GM19023 (cell line): Measurements from ENCODE around the gene STARD3NL.
"Not testable (repeated sequence)": the region's sequence is repeated elsewhere in the genome, so short reads cannot be mapped to it uniquely, and the experiment has no call there.

ENCODE experiments used
- ATAC-seq: cut with Tn5 transposase; IDR thresholded peaks from one replicate; pipeline ENCODE4 v1.9.1; 2021; ENCODE audit warnings: mild to moderate bottlenecking, moderate library complexity; ENCODE audit not compliant: unreplicated experiment

STARD3NL gene, protein sequence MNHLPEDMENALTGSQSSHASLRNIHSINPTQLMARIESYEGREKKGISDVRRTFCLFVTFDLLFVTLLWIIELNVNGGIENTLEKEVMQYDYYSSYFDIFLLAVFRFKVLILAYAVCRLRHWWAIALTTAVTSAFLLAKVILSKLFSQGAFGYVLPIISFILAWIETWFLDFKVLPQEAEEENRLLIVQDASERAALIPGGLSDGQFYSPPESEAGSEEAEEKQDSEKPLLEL

DNA sequence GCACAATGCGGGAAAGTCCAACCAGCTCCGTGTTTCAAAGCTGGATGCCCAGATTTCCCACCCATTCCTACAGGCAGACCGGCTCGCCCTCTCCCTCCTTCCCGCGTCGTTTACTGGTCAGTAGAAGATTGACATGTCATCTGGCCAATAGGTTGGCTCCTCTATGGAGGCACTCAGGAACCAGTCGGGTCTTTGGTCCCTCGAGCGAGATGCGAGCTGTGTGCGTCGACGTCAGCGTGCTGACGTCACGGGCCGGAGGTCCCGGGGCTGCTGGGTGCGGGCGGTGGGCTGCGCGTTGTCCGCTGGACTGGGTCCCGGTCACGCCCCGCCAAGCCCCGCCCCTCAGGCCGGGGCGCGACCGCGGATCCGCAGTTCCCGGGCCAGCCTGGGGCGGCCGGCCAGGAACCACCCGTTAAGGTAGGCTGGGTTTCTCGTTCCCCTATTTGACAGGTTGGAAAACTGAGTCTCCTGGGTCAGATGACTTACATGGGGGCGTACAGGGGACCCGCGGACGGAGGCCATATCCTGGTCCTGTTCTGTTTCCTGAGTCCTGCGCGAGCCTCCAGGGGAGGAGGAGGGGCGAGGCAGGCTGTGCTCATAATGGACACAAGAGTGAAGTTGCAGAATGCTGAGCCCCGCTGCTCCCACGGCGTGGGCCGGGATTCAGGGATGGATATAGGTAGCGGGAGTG, at the start of gene STARD3NL:
STARD3NL (plus strand) TSS at position 242 of the 691 bp plus-strand sequence. CDS start 29,260 bp downstream, outside the sequence.
- ATAC-seq = peak; percentile 99

DNA sequence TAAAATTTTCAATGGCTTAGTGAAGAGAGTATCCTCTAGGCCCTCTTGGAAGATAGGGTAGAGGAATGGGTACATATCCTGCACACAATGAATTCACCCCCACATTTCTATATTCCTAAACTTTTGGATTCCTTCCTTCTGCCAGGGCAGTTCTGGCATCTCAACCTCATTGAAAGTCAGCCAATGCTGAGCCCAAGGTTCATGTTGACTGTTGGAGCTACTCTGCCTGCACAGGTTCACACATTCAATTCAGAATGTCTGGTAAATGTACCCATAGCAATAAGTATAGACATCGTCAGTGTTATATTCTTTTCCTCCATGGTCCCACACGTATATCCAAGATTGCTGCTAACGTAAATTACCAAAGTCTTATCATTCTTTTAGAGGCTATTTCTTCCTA, 48.9 kb upstream of the STARD3NL start:
- ATAC-seq = no peak

DNA sequence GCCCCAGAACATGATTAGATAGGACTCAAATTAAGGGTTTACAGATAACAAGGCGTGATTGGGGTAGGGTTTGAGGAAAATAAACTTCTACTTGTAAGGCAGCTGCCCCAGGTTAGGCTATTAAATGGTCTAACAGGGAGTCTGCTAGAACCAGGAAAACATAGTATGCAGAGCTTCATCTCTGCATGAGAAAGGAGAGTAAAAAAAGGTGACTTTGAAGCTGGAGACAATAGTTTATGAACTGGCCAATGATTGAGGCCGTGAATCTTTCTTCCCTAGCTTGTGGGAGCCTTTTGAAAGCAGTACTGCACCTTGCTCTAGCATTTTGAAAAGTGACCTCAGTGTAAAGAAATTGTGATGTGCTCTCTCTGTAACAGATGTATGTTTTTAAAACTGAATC, 48.5 kb upstream of the STARD3NL start:
- ATAC-seq = no peak

DNA sequence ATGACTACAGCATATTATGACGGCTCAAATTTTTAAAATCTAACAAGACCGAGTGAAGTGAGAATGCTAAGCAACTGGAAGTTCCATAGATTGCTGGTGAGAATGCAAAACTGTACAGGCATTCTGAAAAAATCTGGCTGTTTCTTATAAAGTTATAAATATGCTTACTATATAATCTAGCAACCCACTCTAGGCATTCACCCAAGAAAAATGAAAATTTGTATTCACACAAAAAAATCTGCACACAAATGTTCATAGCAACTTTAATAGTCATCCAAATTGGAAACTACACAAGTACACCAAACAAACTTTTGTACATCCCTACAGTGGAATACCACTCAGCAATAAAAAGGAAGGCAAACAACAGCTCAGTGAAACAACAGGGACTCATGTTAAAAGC, 39.9 kb upstream of the STARD3NL start:
- no peak for ATAC-seq

DNA sequence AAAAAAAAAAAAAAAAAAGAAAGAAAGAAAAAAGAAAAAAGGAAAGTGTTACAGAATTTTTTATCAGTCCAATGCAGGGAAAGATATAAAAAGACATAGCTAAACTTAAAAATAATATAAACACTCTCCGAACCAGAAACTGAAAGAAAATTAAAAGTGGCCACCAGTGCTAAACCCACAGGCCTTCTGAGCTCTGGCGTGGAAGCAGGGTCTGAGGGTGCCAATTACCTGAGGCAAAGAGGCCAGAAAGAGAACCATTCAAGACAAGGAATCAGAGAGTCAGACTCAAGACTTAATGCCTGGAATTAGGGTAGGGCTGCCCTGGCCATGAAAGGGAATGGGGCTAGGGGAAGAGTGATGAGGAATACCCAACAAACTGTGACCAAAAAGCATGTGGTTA, 36.9 kb upstream of the STARD3NL start:
- no peak for ATAC-seq

DNA sequence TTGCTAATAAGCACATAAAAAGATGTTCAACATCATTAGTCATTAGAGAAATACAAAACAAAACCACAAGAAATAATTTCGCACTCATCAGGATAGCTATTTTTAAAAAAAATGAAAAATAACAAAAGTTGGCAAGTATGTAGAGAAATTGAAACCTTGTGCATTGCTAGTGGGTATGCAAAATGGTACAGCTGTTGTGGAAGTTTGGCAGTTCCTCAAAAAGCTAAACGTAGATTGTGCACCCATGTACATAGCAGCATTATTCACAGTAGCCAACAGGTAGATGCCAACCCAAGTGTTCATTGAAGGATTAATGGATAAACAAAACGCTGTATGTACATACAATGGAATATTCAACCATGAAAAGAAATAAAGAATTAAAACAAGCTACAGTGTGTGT, 35.3 kb upstream of the STARD3NL start:
- ATAC-seq = peak; percentile 77

DNA sequence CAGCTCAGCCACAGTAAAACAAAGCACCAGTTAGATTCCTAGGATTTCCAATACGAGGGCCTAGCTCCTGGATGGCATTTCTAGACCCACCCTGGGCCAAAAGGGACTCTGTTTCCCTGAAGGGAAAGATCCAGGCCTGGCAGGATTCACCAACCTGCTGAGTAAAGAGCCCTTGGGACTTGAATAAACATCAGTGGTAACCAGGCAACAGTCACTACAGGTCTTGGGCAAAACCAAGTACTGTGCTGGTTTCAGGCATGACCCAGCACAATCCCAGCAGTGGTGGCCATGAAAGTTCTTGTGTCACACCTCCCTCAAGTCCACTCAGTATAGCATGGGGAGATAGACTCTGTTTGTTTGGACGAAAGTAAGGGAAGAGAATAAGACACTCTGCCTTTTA, 31.0 kb upstream of the STARD3NL start:
- no peak for ATAC-seq

DNA sequence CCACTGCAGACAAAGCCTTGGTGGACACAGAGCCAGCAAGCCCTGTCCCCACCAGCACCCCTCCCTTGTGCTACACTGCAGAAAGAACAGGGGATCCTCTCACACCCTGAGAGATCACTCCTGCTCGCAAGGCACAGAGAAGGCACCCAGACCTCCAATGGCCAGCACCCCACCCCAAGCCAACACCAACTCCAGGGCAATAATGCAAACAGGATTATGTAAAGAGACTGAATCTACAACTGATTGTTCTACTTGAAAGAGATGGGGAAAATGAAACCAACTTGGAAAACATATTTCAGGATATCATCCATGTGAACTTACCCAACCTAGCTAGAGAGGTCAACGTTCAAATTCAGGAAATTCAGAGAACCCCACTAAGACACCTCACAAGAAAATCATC, 26.5 kb upstream of the STARD3NL start:
- no peak for ATAC-seq

DNA sequence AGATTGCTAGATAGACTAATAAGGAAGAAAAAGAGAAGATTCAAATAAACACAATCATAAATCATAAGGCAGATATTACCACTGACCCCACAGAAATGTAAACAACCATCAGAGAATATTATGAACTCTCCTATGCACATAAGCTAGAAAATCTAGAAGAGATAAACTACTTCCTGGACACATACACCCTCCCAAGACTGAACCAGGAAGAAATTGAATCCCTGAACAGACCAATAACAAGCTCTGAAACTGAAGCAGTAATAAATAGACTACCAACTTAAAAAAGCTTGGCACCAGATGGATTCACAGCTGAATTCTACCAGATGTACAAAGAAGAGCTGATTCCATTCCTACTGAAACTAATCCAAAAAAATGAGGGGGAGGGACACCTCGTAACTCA, 24.5 kb upstream of the STARD3NL start:
- ATAC-seq = no peak

DNA sequence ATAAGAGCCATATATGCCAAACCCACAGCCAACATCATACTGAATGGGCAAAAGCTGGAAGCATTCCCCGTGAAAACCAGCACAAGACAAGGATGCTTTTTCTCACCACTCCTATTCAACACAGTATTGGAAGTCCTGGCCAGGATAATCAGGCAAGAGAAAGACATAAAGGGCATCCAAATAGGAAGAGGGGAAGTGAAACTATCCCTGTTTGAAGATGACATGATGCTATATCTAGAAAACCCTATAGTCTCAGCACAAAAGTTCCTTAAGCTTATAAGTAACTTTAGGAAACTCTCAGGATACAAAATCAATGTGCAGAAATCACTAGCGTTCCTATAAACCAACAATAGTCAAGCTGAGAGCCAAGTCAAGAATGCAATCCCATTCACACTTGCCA, 23.8 kb upstream of the STARD3NL start:
- no peak for ATAC-seq

DNA sequence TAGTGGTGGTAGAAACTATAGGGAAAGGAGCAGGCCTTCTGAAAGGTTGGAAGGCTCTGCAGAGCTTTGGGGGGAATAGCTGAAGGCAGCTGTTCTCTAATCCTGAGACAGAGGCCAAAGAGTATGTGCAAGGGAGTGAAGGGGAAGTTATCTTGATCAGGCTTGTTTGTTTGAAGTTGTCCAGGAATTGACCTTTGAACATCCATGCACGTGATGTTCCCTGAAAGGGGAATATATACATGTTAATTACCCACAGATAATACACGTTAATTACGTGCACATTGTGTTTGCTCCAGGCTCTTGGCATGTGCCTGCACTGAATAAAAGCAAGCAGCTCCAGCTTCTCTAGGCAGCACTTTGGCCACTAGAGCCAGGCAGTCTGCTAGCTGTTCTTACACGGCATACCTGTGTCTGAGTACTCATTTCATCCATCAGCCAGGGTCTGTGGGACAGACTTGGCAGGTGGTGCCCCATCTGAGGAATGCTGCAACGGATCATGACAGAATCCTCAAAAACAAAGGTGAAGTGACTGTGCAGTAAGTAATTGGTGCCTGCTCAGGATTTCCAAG, 18.0 kb upstream of the STARD3NL start:
- ATAC-seq = no peak

DNA sequence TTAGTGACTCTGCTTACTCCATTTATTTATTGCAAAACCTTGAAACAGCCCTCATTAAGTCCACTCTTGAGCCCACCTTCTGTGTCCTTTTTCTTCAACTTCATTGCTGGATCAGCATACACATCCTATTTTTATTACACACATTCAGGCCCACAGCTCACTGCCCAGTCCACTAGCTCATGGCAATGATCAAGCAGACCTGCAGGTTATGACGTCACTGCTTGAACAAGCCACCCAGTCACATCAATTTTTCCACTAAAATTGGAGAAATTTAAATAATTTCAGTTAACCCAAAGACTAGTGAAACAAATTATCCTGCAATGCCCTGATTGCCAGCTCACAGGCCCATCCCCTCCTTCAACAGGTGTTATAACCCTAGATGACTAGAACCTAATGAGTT, 16.0 kb upstream of the STARD3NL start:
- no peak for ATAC-seq

DNA sequence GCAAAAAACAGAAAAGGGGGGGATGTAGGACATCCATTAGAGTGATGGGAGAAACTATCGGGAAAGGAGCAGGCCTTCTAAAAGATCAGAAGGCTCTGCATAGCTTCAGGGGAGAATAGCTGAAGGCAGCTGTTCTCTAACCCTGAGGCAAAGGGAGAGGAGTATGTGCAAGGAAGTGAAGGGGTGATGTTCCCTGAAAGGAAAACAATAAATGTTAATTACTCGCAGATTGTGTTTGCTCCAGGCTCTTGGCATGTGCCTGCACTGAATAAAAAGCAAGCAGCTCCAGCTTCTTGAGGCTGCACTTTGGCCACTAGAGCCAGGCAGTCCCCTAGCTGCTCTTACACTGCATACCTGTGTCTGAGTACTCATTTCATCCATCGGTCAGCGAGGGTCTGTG, 14.4 kb upstream of the STARD3NL start:
- no peak for ATAC-seq

DNA sequence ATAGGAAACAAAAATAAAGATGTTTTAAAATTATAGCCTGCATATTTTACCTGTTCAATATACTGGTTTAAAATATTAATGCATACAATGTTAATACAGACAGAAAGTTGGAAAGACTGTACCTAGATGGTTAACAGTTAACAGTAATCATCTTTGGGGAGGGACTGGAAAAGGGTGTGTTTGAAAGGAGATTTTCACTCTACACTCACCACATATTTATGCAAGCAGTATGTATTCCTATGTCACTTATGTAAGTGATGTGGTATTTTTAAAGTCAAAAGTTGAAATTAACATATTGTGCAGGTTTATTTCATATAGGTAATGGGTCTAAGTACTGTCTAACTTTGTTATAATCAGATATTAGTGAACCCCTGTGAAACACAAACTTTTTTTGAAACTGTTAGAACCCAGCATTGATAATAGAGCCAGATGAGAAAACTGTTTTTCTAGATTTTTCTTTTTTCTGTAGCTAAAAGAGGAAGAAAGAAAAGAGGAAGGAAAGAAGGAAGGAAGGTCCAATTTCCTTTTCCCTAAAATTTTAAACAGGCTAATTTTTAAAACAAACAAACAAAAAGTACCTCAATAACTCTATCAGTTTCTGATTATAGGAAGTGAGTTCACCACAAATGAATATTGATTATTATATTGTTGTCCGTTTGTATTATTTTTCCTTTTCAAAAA, 9.0 kb upstream of the STARD3NL start:
- no peak for ATAC-seq

DNA sequence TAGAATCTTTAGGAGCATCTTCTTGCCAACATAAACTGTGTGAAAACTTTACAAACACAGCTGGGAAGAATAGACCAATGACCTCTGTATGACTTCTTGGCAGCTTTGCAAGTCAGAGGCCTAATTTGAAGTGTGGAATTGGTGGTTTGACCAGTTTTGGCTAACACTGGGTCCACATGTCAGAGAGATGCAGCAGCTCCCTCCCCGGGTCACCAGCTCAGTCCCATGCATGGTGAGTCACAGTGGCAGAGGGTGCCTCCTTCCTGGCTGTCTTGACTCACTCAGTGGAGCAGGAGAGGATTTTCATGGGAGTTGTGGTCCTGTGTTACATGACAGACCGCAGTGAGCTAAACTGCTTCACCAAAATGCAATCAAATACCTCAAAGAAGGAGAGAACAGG, 8.2 kb upstream of the STARD3NL start:
- ATAC-seq = peak; percentile 76

DNA sequence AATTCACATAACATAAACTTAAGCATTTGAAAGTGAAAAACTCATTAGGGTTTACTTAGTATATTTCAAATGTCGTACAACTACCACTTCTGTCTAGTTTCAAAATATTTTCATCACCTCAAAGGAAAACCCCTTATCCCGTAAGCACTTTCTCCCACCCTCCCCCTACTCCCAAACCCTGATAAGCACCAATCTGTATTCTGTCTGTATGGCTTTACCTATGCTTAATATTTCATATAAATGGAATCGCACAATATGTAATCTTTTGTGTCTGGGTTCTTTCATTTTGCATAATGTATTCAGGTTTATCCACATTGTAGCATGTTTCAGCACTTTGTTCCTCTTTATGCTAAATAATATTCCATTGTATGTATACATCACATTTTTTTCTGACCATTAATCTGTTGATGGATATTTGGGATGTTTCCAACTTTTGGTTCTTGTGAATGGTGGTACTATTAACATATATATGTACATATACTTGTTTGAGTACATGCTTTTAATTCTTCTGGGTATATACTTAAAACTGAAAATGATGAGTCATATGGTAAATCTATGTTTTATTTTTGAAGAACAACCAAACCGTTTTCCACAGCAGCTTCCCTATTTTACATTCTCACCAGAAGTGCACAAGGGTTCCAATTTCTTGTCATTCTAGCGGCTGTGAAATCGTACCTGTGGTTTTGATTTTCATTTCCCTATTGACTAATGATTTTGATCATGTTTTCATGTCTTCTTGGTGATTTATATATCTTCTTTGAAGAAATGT, 6.2 kb upstream of the STARD3NL start:
- peak; percentile 43 for ATAC-seq

DNA sequence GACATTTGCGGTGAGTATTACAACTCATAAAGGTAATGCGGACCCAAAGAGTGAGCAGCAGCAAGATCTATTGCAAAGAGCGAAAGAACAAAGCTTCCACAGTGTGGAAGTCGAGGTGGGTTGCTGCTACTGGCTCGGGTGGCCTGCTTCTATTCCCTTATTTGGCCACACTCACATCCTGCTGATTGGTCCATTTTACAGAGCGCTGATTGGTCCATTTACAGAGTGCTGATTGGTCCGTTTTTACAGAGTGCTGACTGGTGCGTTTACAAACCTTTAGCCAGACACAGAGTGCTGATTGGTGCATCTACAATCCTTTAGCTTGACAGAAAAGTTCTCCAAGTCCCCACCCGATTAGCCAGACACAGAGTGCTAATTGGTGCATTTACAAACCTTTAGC, 2.5 kb upstream of the STARD3NL start:
- ATAC-seq = not testable (repeated sequence)

DNA sequence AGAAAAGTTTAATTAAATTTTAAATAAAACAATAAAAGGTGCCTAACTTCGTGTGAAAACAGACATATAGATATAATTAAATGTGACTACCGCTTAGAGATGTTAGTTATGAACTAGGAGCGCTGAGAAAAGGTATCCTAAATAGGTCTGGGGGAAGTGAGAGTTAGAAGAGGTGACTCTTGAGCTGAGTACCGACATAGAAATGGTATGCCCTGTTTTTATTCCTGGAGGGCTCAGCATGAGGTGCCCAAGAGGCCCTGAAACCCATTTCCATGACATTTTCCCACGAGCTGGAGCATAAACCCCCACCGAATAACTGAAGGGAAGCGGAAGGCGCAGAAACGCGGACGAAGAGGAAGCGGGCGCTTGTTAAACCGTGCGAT, 433 bp upstream of the STARD3NL start:
- ATAC-seq = no peak

DNA sequence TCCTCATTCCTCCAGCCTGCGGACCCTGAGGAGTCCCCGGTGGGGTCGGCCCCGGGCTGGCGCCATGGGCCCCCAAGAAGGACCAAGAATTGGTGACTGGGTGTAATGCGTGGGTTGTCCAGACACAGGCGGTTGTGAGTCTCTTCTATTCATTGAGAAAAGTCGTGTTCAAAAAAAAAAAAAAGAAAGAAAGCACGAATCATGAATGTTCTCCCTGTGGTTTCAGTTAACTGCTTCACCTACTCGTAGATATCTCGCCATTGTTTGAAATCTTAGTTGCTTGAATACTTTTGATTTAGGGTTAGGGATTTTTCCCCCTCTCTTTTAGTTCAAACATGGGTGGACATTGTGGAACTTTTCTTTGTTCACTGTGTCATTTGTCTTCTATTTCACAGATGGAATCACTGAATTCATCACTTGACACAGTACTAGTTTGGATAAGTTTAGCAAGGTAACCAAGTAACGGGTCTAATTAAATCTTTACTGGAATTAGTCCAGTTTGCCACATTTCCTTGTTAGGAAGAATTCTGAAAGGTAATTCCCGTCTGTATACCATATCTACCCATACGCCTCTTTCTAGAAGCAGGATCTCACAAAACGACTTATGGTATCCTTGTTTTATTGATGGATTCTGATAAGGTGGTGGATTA, 775 bp downstream of the STARD3NL start:
- peak; percentile 36 for ATAC-seq

DNA sequence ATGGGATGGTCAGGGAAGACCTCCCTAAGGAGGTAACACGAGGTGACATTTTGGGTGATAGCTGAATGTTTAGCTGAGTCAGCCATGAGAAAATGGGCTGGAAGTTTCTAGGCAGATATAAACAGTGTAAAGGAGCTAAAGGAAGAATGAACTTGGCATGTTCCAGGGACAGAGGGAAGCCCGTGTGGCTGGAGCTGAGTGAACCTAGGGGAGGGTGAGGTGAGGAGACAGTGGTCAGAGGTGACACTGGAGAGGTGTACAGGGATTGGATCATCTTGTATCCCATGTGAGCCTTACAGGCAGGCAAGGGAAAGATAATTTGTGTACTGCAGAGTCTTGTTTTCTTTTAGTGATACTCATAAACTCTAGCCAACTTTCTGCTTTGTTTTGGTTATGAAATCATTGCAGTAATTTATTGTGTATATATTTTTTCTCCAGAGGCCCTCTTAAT, 1.8 kb downstream of the STARD3NL start:
- no peak for ATAC-seq

DNA sequence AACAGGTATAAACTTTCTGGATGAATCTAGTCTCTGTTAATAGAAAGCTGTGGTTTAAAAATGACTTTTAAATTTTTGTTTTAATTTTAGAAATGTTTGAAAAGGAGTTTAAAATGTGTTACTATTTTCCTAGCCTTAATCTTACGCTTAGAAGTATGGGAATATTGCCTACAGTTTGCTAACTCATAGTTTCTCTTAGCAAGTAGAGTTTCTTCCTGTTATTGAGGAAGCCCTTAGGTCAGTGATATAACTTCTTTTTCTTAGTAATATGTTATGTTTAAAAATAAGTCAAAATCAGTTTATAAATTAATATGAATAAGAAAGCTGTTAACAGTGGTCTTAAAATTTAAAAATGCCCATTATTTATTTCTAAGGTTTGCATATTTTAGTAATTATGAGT, 3.1 kb downstream of the STARD3NL start:
- no peak for ATAC-seq
